GM18867 (cell line): ENCODE measurements around the gene CENPU.
"Not testable (repeated sequence)": the region's sequence is repeated elsewhere in the genome, so short reads cannot be mapped to it uniquely, and the experiment has no call there.

Source experiments
- ATAC-seq: cut with Tn5 transposase; IDR thresholded peaks from one replicate; pipeline ENCODE4 v1.9.1; 2021; ENCODE audit warnings: mild to moderate bottlenecking, moderate library complexity; ENCODE audit not compliant: unreplicated experiment

Gene CENPU

DNA sequence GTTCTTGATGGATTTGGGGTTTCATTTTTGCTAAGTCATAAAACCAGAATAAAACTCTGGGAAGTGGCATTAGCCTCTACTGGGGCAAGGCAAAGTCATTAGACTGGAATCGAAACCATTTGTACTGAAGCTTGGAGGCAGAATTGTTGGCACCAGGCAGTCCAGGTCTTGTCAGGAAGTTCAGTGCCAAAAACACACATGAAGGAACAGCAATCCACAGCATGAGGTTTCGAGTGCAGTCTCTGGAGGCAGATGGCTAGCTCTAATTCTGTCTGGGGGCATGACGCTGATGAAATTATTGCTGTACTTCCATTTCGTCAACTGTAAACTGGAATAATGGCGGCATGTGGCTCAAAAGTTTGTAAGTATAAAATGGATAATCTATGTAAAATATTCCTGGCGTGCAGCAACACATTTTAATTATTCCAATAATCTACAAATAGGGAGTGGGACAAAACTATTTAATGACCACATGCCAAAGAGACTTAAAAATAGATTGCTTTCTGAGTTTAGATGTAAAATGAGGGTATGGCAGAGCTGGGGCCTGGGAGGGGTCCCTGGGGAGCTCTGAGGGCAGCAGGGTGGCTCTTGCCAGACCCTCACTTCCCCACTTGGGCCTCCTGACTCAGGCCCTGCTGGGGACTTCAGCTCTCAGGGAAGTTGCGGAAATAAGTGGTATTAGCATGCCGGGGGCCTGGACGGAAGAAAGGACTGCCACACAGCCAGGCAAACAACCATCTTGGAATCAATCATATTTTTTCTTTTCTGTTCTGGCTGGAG lies 18.8 kb upstream of the CENPU start:
- no peak for ATAC-seq

GRCh38 chr4:184751585-184751956 lies 17.7 kb upstream of the CENPU start:
- no peak for ATAC-seq

DNA sequence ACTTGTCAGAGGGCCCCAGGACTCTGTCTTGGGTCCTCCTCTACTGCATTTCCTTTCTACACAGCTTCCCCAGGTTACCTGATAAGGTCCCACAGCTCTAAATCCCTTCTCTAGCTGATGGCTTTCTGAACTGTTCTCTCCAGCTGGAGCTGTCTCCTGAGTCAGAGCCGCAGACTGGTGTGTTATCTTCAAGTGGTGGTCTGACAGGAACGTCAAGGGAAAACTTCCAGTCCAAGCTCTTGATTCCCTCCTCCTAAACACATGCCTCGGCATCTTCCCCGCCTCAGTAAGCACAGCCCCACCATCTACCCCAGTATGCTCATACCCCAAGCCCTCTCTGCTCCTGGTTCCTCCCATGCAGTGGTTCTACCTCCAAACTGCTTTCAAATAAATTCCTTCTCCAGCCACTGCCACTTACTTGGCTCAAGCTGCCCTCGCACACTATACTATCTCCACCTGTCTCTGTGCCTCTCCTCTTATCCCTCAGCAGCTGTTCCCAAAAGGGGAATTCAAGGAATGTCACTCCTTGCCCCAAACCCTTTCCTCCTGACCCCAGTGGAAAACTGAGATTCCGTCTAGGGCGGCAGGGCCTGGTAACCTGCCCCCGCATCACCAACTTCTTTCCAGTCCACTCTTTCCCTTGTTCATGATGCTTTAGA lies 17.2 kb upstream of the CENPU start:
- no peak for ATAC-seq

DNA sequence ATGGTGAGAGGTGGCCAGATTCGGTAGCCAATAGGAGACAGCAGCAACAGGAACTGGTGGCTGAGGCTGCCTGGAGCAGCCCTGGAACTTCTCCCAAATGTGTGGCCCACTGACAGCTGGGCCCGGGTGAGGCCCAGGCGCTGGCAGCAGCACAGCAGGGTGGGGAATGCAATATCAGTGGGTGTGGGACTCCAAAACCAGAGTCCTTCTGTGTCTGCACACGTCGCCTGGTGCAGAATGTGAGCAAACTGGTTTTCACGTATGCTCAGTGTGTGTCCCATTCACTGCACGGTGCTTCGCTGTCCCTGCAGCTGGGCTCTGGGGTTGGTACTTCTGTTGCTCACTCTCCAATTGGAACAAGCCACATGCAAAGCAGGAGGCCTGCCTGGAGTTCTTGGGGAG lies 14.4 kb upstream of the CENPU start:
- no peak for ATAC-seq

DNA sequence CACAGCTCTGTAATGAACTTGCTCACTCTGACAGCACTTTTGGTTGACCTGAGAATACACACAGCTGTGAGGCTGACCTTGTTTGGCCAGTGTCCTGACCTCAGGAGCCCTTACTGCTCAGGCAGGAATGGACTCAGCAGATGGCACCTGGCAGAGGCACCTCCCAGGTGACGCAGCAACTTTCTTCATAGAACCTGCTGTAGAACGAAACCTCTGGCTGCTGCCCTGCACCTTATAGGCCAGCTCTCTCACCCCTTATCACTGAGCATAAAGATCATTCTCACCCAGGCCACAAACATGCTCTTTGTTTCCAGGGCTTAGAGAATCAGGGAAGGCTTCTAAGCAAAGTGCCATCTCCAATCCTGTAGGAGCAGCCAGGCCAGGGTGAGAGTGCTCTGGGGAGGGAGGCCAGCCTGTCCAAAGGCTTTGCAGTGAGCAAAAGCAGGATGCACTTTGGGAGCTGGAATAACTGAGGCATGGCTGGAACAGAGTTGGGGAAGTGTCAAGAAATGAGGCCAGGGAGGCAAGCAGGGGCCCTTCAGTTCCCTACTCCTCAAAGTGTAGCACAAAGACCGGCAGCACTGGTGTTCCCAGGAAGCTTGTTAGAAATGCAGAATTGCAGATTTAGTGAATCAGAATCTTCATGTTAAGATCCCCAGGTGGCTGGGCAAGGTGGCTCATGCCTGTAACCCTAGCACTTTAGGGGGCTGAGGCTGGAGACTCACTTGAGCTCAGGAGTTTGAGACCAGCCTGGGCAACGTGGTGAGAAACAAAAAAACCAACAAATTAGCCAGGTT lies 13.3 kb upstream of the CENPU start:
- ATAC-seq: peak; percentile 40

GRCh38 chr4:184745831-184746795 lies 12.2 kb upstream of the CENPU start:
- peak; percentile 60 for ATAC-seq

- ATAC-seq: no peak
These were observed 10.3 kb upstream of the CENPU start for GRCh38 chr4:184744236-184744635.

- no peak for ATAC-seq
These were observed 9.8 kb upstream of the CENPU start for GRCh38 chr4:184743650-184744049.

GRCh38 chr4:184741651-184742050 lies 7.8 kb upstream of the CENPU start:
- ATAC-seq: not testable (repeated sequence)

- ATAC-seq: no peak
These were observed 7.1 kb upstream of the CENPU start for GRCh38 chr4:184740980-184741391.

GRCh38 chr4:184739575-184739974 lies 5.7 kb upstream of the CENPU start:
- not testable (repeated sequence) for ATAC-seq

DNA sequence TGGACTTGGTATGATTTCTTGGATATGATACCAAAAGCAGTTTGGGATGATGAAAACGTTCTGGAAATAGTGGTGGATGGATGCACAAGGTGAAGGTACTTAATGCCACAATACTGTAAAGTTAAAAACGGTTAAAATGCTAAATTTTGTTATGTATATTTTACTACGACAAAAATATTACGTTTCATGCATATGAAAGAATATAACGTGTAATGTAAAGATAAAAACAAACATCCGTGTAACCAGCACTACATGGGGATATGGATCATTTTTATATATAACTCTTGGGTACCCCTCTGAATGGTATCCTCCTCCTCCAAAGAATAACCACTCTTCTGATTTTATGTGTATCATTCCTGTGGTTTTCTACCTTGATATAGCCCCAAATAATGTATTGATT lies 862 bp upstream of the CENPU start:
- no peak for ATAC-seq

GRCh38 chr4:184732126-184732525 lies 1.8 kb downstream of the CENPU start:
- ATAC-seq: no peak

GRCh38 chr4:184731056-184731455 lies 2.8 kb downstream of the CENPU start:
- no peak for ATAC-seq

GRCh38 chr4:184729946-184730345 lies 4.0 kb downstream of the CENPU start:
- no peak for ATAC-seq

DNA sequence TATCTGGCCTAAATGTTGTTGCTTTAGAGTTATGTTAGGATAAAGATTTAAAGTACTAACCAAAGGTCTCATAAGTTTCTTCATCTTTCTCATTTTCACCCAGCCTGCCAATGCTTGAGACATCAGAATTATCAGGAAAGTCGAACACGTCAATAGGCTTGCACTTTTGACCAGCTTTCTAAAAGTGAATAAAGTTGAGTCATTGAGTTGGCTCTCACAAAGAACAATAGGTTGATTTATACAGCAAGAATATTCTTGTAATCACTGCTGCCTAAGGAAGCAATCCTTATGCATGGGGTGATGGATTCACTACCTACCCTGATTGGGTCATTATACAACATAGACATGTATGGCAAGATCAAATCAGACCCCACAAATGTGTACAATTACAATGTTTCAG lies 5.0 kb downstream of the CENPU start:
- ATAC-seq: no peak

GRCh38 chr4:184727430-184727829 lies 6.5 kb downstream of the CENPU start:
- no peak for ATAC-seq

- ATAC-seq: no peak
These were observed 11.1 kb downstream of the CENPU start for GRCh38 chr4:184722798-184723197.

DNA sequence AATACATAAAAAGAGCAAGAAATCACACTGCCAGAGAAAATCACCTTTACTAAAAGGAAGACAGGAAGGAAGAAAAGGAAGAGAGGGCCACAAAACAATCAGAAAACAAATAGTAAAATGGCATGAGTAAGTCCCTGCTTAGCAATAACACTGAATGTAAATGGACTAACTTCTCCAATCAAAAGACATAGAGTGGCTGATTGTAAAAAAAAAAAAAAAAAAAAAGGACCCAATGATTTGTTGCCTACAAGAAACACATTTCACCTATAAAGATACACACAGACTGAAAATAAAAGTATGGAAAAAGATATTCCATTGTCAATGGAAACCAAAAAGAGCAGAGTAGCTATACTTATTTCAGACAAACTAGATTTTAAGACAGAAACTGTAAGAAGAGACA lies 12.6 kb downstream of the CENPU start:
- no peak for ATAC-seq

- ATAC-seq: no peak
These were observed 14.5 kb downstream of the CENPU start for GRCh38 chr4:184719407-184719806.

GRCh38 chr4:184715526-184715925 lies 18.4 kb downstream of the CENPU start:
- ATAC-seq: no peak
